K562 (cell line): ENCODE measurements around the gene MLXIPL. TPM values are rescaled to one million over a fixed set of nuclear protein-coding genes. Genes with fewer than 3 reads are reported as not detected.

Experiments
- ATAC-seq: fragments of 200-7000 bp; cut with Tn5 transposase; 3 replicates; pipeline ENCODE4 v1.9.1; 2020; ENCODE audit warnings: moderate library complexity
- BruUV-seq: library from RNA; stranded (reverse); fragments of 400-500 nt; replicated peaks from 2 replicates; lab custom pipeline; 2021; lab: Mats Ljungman, UMichigan
- CTCF ChIA-PET: fragments of 300-600 bp; formaldehyde crosslinking; extraction: SDS; loops from one replicate; lab custom pipeline; 2021; ENCODE audit warnings: low intra/inter-chr PET ratio; lab: Yijun Ruan, JAX
- POLR2A ChIA-PET: fragments of 300-600, 350-650 bp; sonication (Branson Sonifier 250); formaldehyde crosslinking; extraction: SDS; loops from one replicate; lab custom pipeline; 2021; ENCODE audit warnings: antibody characterized with exemption, inconsistent platforms; lab: Yijun Ruan, JAX
- DNase-seq, 4 experiments: peaks; one replicate each; pipeline versions ENCODE4 v3.0.0 to v3.0.0-alpha.2; 2011 to 2018; ENCODE audit warnings: low spot score in 3 of 4, mixed read lengths in 3 of 4; ENCODE audit errors: extremely low read depth in 1 of 4
- FAIRE-seq: peaks from 2 replicates; lab custom pipeline; 2011; peaks lifted over from hg19 to GRCh38; lab: Jason Lieb, UNC
- H2AFZ ChIP-seq: 2 replicates; pipeline ENCODE4 v1.6.0; 2011; ENCODE audit warnings: low read depth, low read length, control low read depth, inconsistent platforms
- H3K27ac ChIP-seq: fragments of 200-600 bp; 3 replicates; pipeline ENCODE4 v1.8.0; 2011; ENCODE audit warnings: low read depth, mild to moderate bottlenecking, control low read depth, inconsistent platforms, low read length, moderate library complexity, mixed read lengths; ENCODE audit errors: extremely low read depth
- H3K27me3 ChIP-seq, 2 experiments: fragments of 300-600 bp in 1 of 2; 2 replicates in 1 of 2; 3 replicates in 1 of 2; pipeline versions ENCODE4 v1.6.0 to v1.8.0; 2011; ENCODE audit warnings: inconsistent platforms in 2 of 2, low read length in 2 of 2, mild to moderate bottlenecking in 1 of 2, mixed read lengths in 1 of 2, moderate library complexity in 1 of 2; ENCODE audit not compliant: control insufficient read depth in 2 of 2, insufficient read depth in 2 of 2
- H3K36me3 ChIP-seq: fragments of 300-600 bp; 3 replicates; pipeline ENCODE4 v1.8.0; 2011; ENCODE audit warnings: mild to moderate bottlenecking, low read length, inconsistent platforms; ENCODE audit not compliant: control insufficient read depth, insufficient read depth
- H3K4me1 ChIP-seq, 2 experiments: fragments of 200-600 bp in 1 of 2; replicated peaks in 1 of 2; 2 replicates in 1 of 2; 3 replicates in 1 of 2; pipeline versions ENCODE4 v1.5.1 to v1.8.0; 2011; ENCODE audit warnings: inconsistent platforms in 2 of 2, low read length in 2 of 2, mild to moderate bottlenecking in 1 of 2, mixed read lengths in 1 of 2, moderate library complexity in 1 of 2; ENCODE audit not compliant: control insufficient read depth in 2 of 2, insufficient read depth in 2 of 2
- H3K4me2 ChIP-seq: 2 replicates; pipeline ENCODE4 v1.6.1; 2011; ENCODE audit warnings: low read length, control low read depth, inconsistent platforms, mixed read lengths; ENCODE audit not compliant: insufficient read depth
- H3K4me3 ChIP-seq: fragments of 200-600 bp; sonication (generic), shearing (Covaris generic); 2 replicates; pipeline ENCODE4 v1.5.1; 2016; ENCODE audit warnings: control low read depth, inconsistent platforms
- H3K79me2 ChIP-seq: fragments of 200-600 bp; 3 replicates; pipeline ENCODE4 v1.8.0; 2011; ENCODE audit warnings: low read length, inconsistent platforms; ENCODE audit not compliant: control insufficient read depth, insufficient read depth
- H3K9ac ChIP-seq, 2 experiments: 2 replicates each; pipeline versions ENCODE4 v1.6.0 to v1.6.1; 2011; ENCODE audit warnings: low read depth in 2 of 2, low read length in 2 of 2, control low read depth in 1 of 2, inconsistent platforms in 1 of 2, mild to moderate bottlenecking in 1 of 2, mixed read lengths in 1 of 2; ENCODE audit not compliant: insufficient read depth in 1 of 2
- H3K9me1 ChIP-seq: one replicate; pipeline ENCODE4 v1.6.0; 2011; ENCODE audit warnings: inconsistent platforms, mild to moderate bottlenecking, low read length, moderate library complexity; ENCODE audit not compliant: control insufficient read depth, insufficient read depth
- H3K9me3 ChIP-seq: replicated peaks from 2 replicates; pipeline ENCODE4 v1.5.1; 2011; ENCODE audit warnings: low read depth, low read length, inconsistent platforms; ENCODE audit not compliant: control insufficient read depth, insufficient read depth
- H4K20me1 ChIP-seq: replicated peaks from 2 replicates; pipeline ENCODE4 v1.6.1; 2011; ENCODE audit warnings: low read length, inconsistent platforms, mixed read lengths; ENCODE audit not compliant: control insufficient read depth, insufficient read depth
- BCL6 ChIP-seq: fragments of 250-450 bp; sonication (Bioruptor Pico); IDR thresholded peaks from 2 replicates; pipeline ENCODE4 v1.4.0; 2020
- CHD2 ChIP-seq: IDR thresholded peaks from 2 replicates; pipeline ENCODE4 v1.6.1; 2011; ENCODE audit warnings: low read depth, low read length
- DDX20 ChIP-seq: fragments of 450-650 bp; IDR thresholded peaks from 2 replicates; pipeline ENCODE4 v1.6.1; 2016; ENCODE audit warnings: missing genetic modification characterization, low read depth, mild to moderate bottlenecking, missing compliant biosample characterization, moderate library complexity
- MCM2 ChIP-seq: fragments of 450-650 bp; IDR thresholded peaks from 2 replicates; pipeline ENCODE4 v1.6.1; 2017; ENCODE audit warnings: low read depth, mild to moderate bottlenecking
- NFATC3 ChIP-seq: fragments of 450-650 bp; IDR thresholded peaks from 2 replicates; pipeline ENCODE4 v1.6.1; 2017; ENCODE audit warnings: mild to moderate bottlenecking
- NONO ChIP-seq, 2 experiments: fragments of 200-400 bp in 1 of 2; fragments of 450-650 bp in 1 of 2; formaldehyde crosslinking in 1 of 2; IDR thresholded peaks; 2 replicates each; pipeline ENCODE4 v1.6.1; 2017; ENCODE audit warnings: low read depth in 2 of 2, mild to moderate bottlenecking in 2 of 2, moderate library complexity in 2 of 2, low read length in 1 of 2
- PBX2 ChIP-seq, 2 experiments: IDR thresholded peaks in 1 of 2; conservative IDR thresholded peaks in 1 of 2; 2 replicates each; pipeline ENCODE4 v1.6.1; 2016; ENCODE audit warnings: low read depth in 2 of 2, mild to moderate bottlenecking in 1 of 2, missing compliant biosample characterization in 1 of 2, missing genetic modification characterization in 1 of 2, moderate library complexity in 1 of 2
- PHF8 ChIP-seq: fragments of 200-600 bp; sonication (generic); IDR thresholded peaks from 2 replicates; pipeline ENCODE4 v1.6.1; 2012; ENCODE audit warnings: mixed run types, mild to moderate bottlenecking, inconsistent platforms, low read length, moderate library complexity, borderline replicate concordance
- SREBF2 ChIP-seq: sonication (generic); formaldehyde crosslinking; IDR thresholded peaks from 2 replicates; pipeline ENCODE4 v1.4.0; 2020; ENCODE audit warnings: mild to moderate bottlenecking, missing genetic modification reagents
- SRSF7 ChIP-seq: fragments of 200-400 bp; formaldehyde crosslinking; optimal IDR thresholded peaks from 2 replicates; pipeline ENCODE3; 2017; ENCODE audit warnings: mild to moderate bottlenecking, low read depth, low read length
- TOE1 ChIP-seq, 2 experiments: fragments of 450-650 bp in 1 of 2; sonication (generic) in 1 of 2; formaldehyde crosslinking in 1 of 2; IDR thresholded peaks; 2 replicates each; pipeline versions ENCODE4 v1.7.1 to v1.8.0; 2016 to 2022; ENCODE audit warnings: borderline replicate concordance in 2 of 2, mild to moderate bottlenecking in 2 of 2, antibody characterized with exemption in 1 of 2, inconsistent platforms in 1 of 2, low read depth in 1 of 2, missing genetic modification reagents in 1 of 2, moderate library complexity in 1 of 2
- ZKSCAN8 ChIP-seq: fragments of 200-800 bp; sonication (Bioruptor generic); IDR thresholded peaks from 2 replicates; pipeline ENCODE4 v1.6.1; 2016; ENCODE audit warnings: missing genetic modification characterization, missing compliant biosample characterization
- ZNF134 ChIP-seq: fragments of 250-450 bp; sonication (Bioruptor Pico); conservative IDR thresholded peaks from 2 replicates; pipeline ENCODE4 v1.4.0; 2020
- ZNF518B ChIP-seq: fragments of 250-450 bp; sonication (Bioruptor Pico); IDR thresholded peaks from 2 replicates; pipeline ENCODE4 v1.5.0; 2021; ENCODE audit warnings: mild to moderate bottlenecking, moderate library complexity
- WGBS: fragments of 100-300 bp; shearing (Covaris generic); methylation state at CpG from one replicate; pipeline ENCODE4 v1.1.6; 2016; ENCODE audit warnings: low coverage, mixed read lengths; ENCODE audit not compliant: insufficient coverage; ENCODE audit errors: missing lambda C conversion rate; 5-methylcytosine and 5-hydroxymethylcytosine counted together
- in situ Hi-C: fragments of 300-500 bp; cut with MboI; formaldehyde crosslinking; loops from 4 replicates; pipeline ENCODE4 v1.15.0; 2018; ENCODE audit warnings: inconsistent platforms, mixed read lengths
- intact Hi-C: fragments of 100-400 bp; cut with micrococcal nuclease; formaldehyde crosslinking; loops from 2 replicates; pipeline ENCODE4 v1.14.2; 2022
- polyA plus RNA-seq, 8 experiments: library from polyadenylated mRNA; depleted of rRNA in 4 of 8; stranded (reverse) in 5 of 8; unstranded in 3 of 8; fragments of >200 nt; fragmentation: Nextera tagmentation in 2 of 8; fragmentation: Illumina TruSeq in 1 of 8; extraction: Ambion mirVana in 2 of 8; extraction: Trizol in 1 of 8; gene quantifications; 2 replicates each; pipeline versions ENCODE4 v1.2.1 to v1.2.3, GENCODE V29; 2011 to 2014; ENCODE audit warnings: inconsistent platforms in 1 of 8, missing spikeins in 1 of 8
- total RNA-seq, 7 experiments: library from RNA; depleted of rRNA in 6 of 7; stranded (reverse); fragments of >200 nt in 6 of 7; fragmentation: Illumina TruSeq in 2 of 7; extraction: Trizol in 2 of 7; gene quantifications; 2 replicates each; pipeline versions ENCODE4 v1.2.1 to v1.2.3, GENCODE V29; 2011 to 2021; ENCODE audit warnings: low replicate concordance in 1 of 7

The MLXIPL gene
- total and polyA plus RNA-seq, 9 of the 15 experiments (the other 6 are each of a cell fraction or from before 2014, with no cell fraction given) = 0.11 to 18.4 (median 1.4) TPM

- 5% methylated on average over 46 of the region's 83 CpGs for WGBS
- TF ChIP-seq NONO (IDR thresholded peaks at IDR 0.05; ENCODE audit: low read depth in 2 of 2, low read length in 1 of 2) (peak; percentile 61 to 73; a peak in 3 of 4 replicates), MCM2 (no peak), PBX2 (CRISPR knock-in tag; IDR thresholded peaks at IDR 0.05; ENCODE audit: low read depth) (no peak), PBX2 (tag; conservative IDR thresholded peaks at IDR 0.05; ENCODE audit: low read depth) (no peak), CHD2 (no peak; the same call in 1 of the 2 replicates), DDX20 (no peak), BCL6 (CRISPR knock-in tag) (no peak), ZNF134 (no peak), ZKSCAN8 (CRISPR knock-in tag) (no peak), SREBF2 (no peak), PHF8 (peak; percentile 93; the same call in 1 of the 2 replicates), ZNF518B (CRISPR knock-in tag) (no peak), SRSF7 (no peak), NFATC3 (no peak), TOE1 (IDR thresholded peaks at IDR 0.05; ENCODE audit: borderline replicate concordance) (peak; percentile 60; the same call in 1 of the 2 replicates), TOE1 (CRISPR knock-in tag; IDR thresholded peaks at IDR 0.05; ENCODE audit: borderline replicate concordance, low read depth) (no peak)
Observed at GRCh38 chr7:73557397-73558257, 66.7 kb downstream of the MLXIPL start, which contains the start of gene BCL7B. Gene BCL7B (minus strand): TSS chr7:73557690. CDS start chr7:73557578, 112 bp downstream.

More at GRCh38 chr7:73557397-73558257, 66.7 kb downstream of the MLXIPL start, which contains the start of gene BCL7B:
- Histone ChIP-seq H3K9me1 (no peaks in the 10 kb centered on the region), H3K9ac (peak within 1 kb of the TSS; percentile 90 to 93), H3K9me3 (no peaks in the 10 kb centered on the region), H4K20me1 (peaks cover 2% of the 10 kb centered on the region), H3K4me3 (peak within 1 kb of the TSS; percentile 95), H3K4me1 (peaks cover 31 to 37% of the 10 kb centered on the region in 2 experiments), H3K27me3 (no peaks in the 10 kb centered on the region), H3K4me2 (peak within 1 kb of the TSS; percentile 84), H3K36me3 (peaks cover 29% of the 10 kb centered on the region), H2AFZ (peak within 1 kb of the TSS; percentile 99), H3K27ac (peak within 1 kb of the TSS; percentile 99), H3K79me2 (peaks cover 41% of the 10 kb centered on the region)
- DNase-seq (peak; percentile 90 to 100 (median 100)), FAIRE-seq (peak; percentile 44), ATAC-seq (peak; percentile 63)
- ChIA-PET CTCF (interaction anchor here (0.7 kb wide), 1 partner anchor 36 kb away, joined by 3 read pairs; no protein-coding TSS in a partner anchor), POLR2A (interaction anchor here (1.2 to 1.9 kb wide), 5 partner anchors 10 to 35 kb away, joined by 3 to 7 read pairs (median 5); partner anchors contain the start of genes BAZ1B and TBL2)
- intact Hi-C loops (loop anchor here (2.0 kb wide), 1 partner anchor 37 kb away; no protein-coding TSS in a partner anchor), in situ Hi-C loops (no loop called here)
- BruUV-seq = no TSS peak
